Measurements from ENCODE around the gene PRMT5. TPM values are rescaled to one million over a fixed set of nuclear protein-coding genes. Genes with fewer than 3 reads are reported as not detected.

Gene PRMT5
- total and polyA plus RNA-seq, 8 donors: 20.9 to 48.8 (median 37.1) TPM

DNA sequence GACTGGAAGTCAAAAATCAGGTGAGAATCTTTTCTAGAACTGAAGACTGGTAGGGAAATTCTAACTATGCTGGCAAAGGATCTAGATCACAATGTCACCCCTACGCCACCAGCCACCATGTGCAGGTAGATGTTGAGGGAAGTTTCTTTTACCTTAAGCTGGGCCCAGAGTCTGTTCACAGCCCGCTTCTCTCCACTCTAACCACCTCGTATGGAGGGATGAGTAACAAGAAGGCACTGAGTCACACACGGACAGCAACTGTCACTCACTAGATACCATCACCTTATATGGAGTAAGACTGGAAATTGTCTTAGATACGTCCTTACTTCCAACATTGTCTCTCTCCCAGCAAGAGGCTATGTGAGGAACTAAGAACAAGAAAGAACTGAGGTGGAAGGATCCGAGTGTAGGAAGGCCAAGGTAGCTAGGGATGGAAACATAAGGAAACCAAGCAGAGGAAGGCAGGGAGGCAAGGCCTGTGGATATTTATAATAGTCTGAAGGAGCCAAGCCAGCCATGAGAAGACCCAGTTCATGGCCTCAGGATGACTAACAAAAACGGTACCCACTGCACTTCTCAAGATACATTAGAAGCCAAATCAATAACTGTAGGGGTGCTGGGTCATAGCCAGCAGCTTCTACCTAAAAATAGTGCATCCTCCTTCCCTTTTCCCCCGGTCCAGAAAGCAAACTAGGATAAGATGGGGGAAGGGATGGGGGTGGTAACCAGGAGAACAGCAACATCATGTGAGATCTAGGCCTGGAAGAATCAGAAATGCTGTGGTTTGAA, 30.7 kb downstream of the PRMT5 start:
- H3K36me3 ChIP-seq: peaks cover 28 to 46% (median 41%) of the 10 kb centered on the region in 4 donors
- TF ChIP-seq, protein P1, sequence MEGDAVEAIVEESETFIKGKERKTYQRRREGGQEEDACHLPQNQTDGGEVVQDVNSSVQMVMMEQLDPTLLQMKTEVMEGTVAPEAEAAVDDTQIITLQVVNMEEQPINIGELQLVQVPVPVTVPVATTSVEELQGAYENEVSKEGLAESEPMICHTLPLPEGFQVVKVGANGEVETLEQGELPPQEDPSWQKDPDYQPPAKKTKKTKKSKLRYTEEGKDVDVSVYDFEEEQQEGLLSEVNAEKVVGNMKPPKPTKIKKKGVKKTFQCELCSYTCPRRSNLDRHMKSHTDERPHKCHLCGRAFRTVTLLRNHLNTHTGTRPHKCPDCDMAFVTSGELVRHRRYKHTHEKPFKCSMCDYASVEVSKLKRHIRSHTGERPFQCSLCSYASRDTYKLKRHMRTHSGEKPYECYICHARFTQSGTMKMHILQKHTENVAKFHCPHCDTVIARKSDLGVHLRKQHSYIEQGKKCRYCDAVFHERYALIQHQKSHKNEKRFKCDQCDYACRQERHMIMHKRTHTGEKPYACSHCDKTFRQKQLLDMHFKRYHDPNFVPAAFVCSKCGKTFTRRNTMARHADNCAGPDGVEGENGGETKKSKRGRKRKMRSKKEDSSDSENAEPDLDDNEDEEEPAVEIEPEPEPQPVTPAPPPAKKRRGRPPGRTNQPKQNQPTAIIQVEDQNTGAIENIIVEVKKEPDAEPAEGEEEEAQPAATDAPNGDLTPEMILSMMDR (IDR thresholded peaks at IDR 0.05): no peak
- TF ChIP-seq POLR2AphosphoS5 (IDR thresholded peaks at IDR 0.05): no peak
- TF ChIP-seq POLR2A (IDR thresholded peaks at IDR 0.05): no peak
- no peak for TF ChIP-seq EP300 (IDR thresholded peaks at IDR 0.05)
- 58 to 70% (median 64%) methylated on average over 8 of the region's 8 CpGs for WGBS, 5 donors
- peak overlapping the region in 4 of 5 donors; percentile 11 to 51 (median 42) for H3K27ac ChIP-seq
- no peaks in the 10 kb centered on the region for H3K9me3 ChIP-seq
- no peak overlapping the region for H3K4me3 ChIP-seq
- H3K27me3 ChIP-seq: no peaks in the 10 kb centered on the region
- intact Hi-C loops (cut with DNase I; ENCODE audit: low total_unique reads): no loop called here
- no peak for DNase-seq
- peaks cover 2 to 28% (median 18%) of the 10 kb centered on the region in 4 donors for H3K4me1 ChIP-seq

DNA sequence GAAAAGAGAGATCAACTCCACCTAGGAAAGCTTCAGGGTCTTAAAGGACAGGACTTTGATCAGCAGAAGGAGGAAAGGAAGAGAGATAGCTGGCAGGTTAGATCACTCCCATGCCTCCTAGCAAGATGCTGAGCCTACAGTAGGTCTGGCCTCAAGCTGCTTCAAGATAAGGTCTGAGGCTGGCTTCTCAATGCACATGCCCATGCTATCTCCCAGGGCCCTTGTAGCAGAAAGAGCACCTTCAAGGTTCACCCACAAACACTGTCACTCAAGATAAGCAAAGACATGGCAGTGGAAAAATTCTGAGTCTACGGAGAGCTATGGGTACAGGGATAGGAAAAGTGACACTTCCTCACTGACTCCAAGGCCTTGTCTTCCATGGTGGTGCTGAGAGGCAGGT, 31.8 kb downstream of the PRMT5 start:
- Histone ChIP-seq H3K4me3 (no peak overlapping the region), H3K9me3 (no peaks in the 10 kb centered on the region), H3K4me1 (peaks cover 0 to 21% (median 13%) of the 10 kb centered on the region in 4 donors), H3K27me3 (no peaks in the 10 kb centered on the region), H3K27ac (peak overlapping the region in 1 of 5 donors; percentile 32), H3K36me3 (peaks cover 17 to 35% (median 30%) of the 10 kb centered on the region in 4 donors)
- TF ChIP-seq POLR2A (IDR thresholded peaks at IDR 0.05): no peak
- TF ChIP-seq, protein P1 (IDR thresholded peaks at IDR 0.05): no peak
- no peak for TF ChIP-seq EP300 (IDR thresholded peaks at IDR 0.05)
- no peak for TF ChIP-seq POLR2AphosphoS5 (IDR thresholded peaks at IDR 0.05)
- no peak for DNase-seq
- 76 to 100% (median 80%) methylated on average over 1 of the region's 1 CpG for WGBS, 5 donors
- intact Hi-C loops (cut with DNase I; ENCODE audit: low total_unique reads): no loop called here

DNA sequence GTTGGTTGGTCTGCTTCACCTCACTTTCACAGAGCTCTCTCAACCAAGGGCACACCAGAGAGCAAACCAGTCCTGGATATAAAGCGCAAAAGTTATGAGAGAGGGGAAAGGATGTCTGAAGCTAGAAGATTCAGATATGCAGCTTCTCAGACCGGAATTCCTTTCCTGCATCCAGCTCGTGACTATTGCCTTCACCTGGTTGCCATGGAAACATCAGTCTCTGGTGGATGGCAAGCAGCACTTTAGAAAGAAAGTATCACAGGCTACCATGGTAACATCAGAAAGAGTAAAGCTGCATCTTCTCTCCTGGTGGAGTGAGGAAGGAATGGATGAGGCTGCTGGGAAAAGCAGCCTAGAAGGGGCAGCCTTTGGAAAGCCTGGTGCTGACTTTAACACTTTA, 32.4 kb downstream of the PRMT5 start:
- WGBS, 5 donors: 66 to 75% (median 69%) methylated on average over 3 of the region's 3 CpGs
- DNase-seq: no peak
- intact Hi-C loops (cut with DNase I; ENCODE audit: low total_unique reads): no loop called here

DNA sequence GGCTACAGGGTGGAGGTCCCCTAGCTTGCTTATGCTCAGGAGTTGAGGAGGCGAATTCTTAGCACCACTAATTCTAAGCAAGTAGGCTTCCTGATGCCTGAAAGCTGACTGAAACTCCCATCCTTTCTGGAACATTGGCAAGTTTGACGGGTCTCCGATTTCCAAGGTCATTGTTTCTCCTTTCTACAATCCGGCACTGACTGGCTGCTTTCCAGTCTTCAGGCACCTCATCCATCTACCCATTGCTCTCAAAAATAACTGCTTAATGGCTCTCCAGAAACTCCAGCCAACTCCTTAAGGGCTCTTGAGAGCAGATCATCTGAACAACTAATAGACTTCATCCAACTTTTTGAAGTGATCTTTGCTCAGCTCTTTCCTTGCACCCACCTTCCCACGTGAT, 32.8 kb downstream of the PRMT5 start:
- no peaks in the 10 kb centered on the region for H3K9me3 ChIP-seq
- DNase-seq: no peak
- TF ChIP-seq, protein P1 (IDR thresholded peaks at IDR 0.05): no peak
- TF ChIP-seq POLR2A (IDR thresholded peaks at IDR 0.05) (no peak), EP300 (IDR thresholded peaks at IDR 0.05) (no peak), POLR2AphosphoS5 (IDR thresholded peaks at IDR 0.05) (no peak)
- H3K4me3 ChIP-seq: no peak overlapping the region
- no peak overlapping the region for H3K27ac ChIP-seq
- H3K36me3 ChIP-seq: peaks cover 8 to 25% (median 20%) of the 10 kb centered on the region in 4 donors
- intact Hi-C loops (cut with DNase I; ENCODE audit: low total_unique reads): no loop called here
- H3K4me1 ChIP-seq: peaks cover 0 to 21% (median 13%) of the 10 kb centered on the region in 4 donors
- 35 to 63% (median 52%) methylated on average over 5 of the region's 5 CpGs for WGBS, 5 donors
- H3K27me3 ChIP-seq: no peaks in the 10 kb centered on the region

More for the DNA sequence above, 32.4 kb downstream of the PRMT5 start:
- no peak overlapping the region for H3K27ac ChIP-seq
- no peak for TF ChIP-seq POLR2AphosphoS5 (IDR thresholded peaks at IDR 0.05)
- TF ChIP-seq, protein P1 (IDR thresholded peaks at IDR 0.05): no peak
- TF ChIP-seq EP300 (IDR thresholded peaks at IDR 0.05): no peak
- no peak for TF ChIP-seq POLR2A (IDR thresholded peaks at IDR 0.05)
- H3K36me3 ChIP-seq: peaks cover 12 to 29% (median 24%) of the 10 kb centered on the region in 4 donors
- H3K27me3 ChIP-seq: no peaks in the 10 kb centered on the region
- no peaks in the 10 kb centered on the region for H3K9me3 ChIP-seq
- no peak overlapping the region for H3K4me3 ChIP-seq
- peaks cover 0 to 21% (median 13%) of the 10 kb centered on the region in 4 donors for H3K4me1 ChIP-seq
